Psoas muscle (tissue), 8 donors: ENCODE measurements around the gene TMEM51. TPM values are rescaled to one million over a fixed set of nuclear protein-coding genes. Genes with fewer than 3 reads are reported as not detected.
"Not testable (repeated sequence)": the region's sequence is repeated elsewhere in the genome, so short reads cannot be mapped to it uniquely, and the experiment has no call there.

Experiments
- ATAC-seq, 4 donors: fragments of 200-7000 bp; cut with Tn5 transposase; one replicate each; pipeline ENCODE4 v1.9.1; 2020; ENCODE audit warnings: moderate library complexity in 3 of 4, mild to moderate bottlenecking in 2 of 4
- DNase-seq, 2 donors: peaks; one replicate each; pipeline ENCODE4 v3.0.0-alpha.2; 2020
- H3K27ac ChIP-seq: fragments of 200-600 bp; one replicate; pipeline ENCODE4 v1.8.0; 2022
- H3K27me3 ChIP-seq, 3 donors: fragments of 200-600 bp in 1 of 3; one replicate each; pipeline versions ENCODE4 v1.6.1 to v1.8.0; 2013 to 2022; ENCODE audit warnings: low read length in 2 of 3, mild to moderate bottlenecking in 2 of 3, moderate library complexity in 1 of 3; ENCODE audit not compliant: insufficient read depth in 3 of 3
- H3K36me3 ChIP-seq, 2 donors: fragments of 200-600 bp in 1 of 2; one replicate each; pipeline versions ENCODE4 v1.6.1 to v1.8.0; 2013 to 2022; ENCODE audit warnings: low read depth in 1 of 2, mild to moderate bottlenecking in 1 of 2, moderate library complexity in 1 of 2; ENCODE audit not compliant: insufficient read depth in 1 of 2
- H3K4me1 ChIP-seq: fragments of 200-600 bp; one replicate; pipeline ENCODE4 v1.8.0; 2022
- H3K4me3 ChIP-seq: fragments of 200-600 bp; one replicate; pipeline ENCODE4 v1.8.0; 2022; ENCODE audit warnings: mild to moderate bottlenecking
- H3K9me3 ChIP-seq: fragments of 200-600 bp; one replicate; pipeline ENCODE4 v1.8.0; 2022
- CTCF ChIP-seq: fragments of 200-600 bp; IDR thresholded peaks from one replicate; pipeline ENCODE4 v1.8.0; 2022; ENCODE audit warnings: antibody characterized with exemption
- WGBS, 3 donors: extraction: QIAGEN DNeasy Blood & Tissue Kit; methylation state at CpG; one replicate each; pipeline versions ENCODE4 v1.1.6 to v1.1.7; 2013; 5-methylcytosine and 5-hydroxymethylcytosine counted together
- intact Hi-C, 2 donors: fragments of 100-400 bp; cut with DNase I; formaldehyde crosslinking; loops; one replicate each; pipeline versions ENCODE4 v1.11.0 to v1.14.2; 2022
- polyA plus RNA-seq, 3 donors: library from polyadenylated mRNA; stranded (reverse); fragments of 200-250 nt; gene quantifications; one replicate each; pipeline ENCODE4 v1.2.3, GENCODE V29; 2013
- total RNA-seq, 4 donors: library from RNA; stranded (reverse); fragmentation: NEBNext Ultra II Directional in 2 of 4; extraction: Animal tissue kit (Norgen Biotek cat#: 25700) in 2 of 4; gene quantifications; one replicate each; pipeline versions ENCODE4 v1.2.1 to v1.2.4, GENCODE V29; 2021 to 2023
- donor health status: healthy with polysubstance abuse.
- donor health status: DM: no; HTN: no; CAD: no; lungs with moderate emphysema.
- donor health status: Bipolar disorder and iron deficiency.
- donor health status: healthy.
- donor health status: DM: yes; HTN: yes; CAD: no.
- donor health status: DM: no; HTN: no; CAD: no.
- donor health status: DM: no; HTN: no; CAD: no.
- donor health status: DM: yes; HTN: yes; CAD: no.

The TMEM51 gene
- total and polyA plus RNA-seq, 7 donors, result 0.67 to 1.7 (median 0.97) TPM

- no peak for ATAC-seq
- H3K36me3 ChIP-seq, result no peaks in the 10 kb centered on the region
- H3K27me3 ChIP-seq, result no peaks in the 10 kb centered on the region
- 48 to 63% (median 52%) methylated on average over 16 of the region's 16 CpGs for WGBS, 3 donors
- no peak for TF ChIP-seq CTCF
- intact Hi-C loops, result no loop called here
- no peaks in the 10 kb centered on the region for H3K9me3 ChIP-seq
- no peaks in the 10 kb centered on the region for H3K4me1 ChIP-seq
- no peak overlapping the region for H3K4me3 ChIP-seq
- DNase-seq, result no peak
- no peak overlapping the region for H3K27ac ChIP-seq
These were observed 19.1 kb downstream of the TMEM51 start for GRCh38 chr1:15172405-15173259.

- no peaks in the 10 kb centered on the region for H3K9me3 ChIP-seq
- H3K36me3 ChIP-seq, result no peaks in the 10 kb centered on the region
- 65 to 81% (median 68%) methylated on average over 11 of the region's 11 CpGs for WGBS, 3 donors
- no peak for TF ChIP-seq CTCF
- no peaks in the 10 kb centered on the region for H3K27me3 ChIP-seq
- no peaks in the 10 kb centered on the region for H3K4me1 ChIP-seq
- no peak overlapping the region for H3K27ac ChIP-seq
- intact Hi-C loops, result no loop called here
- ATAC-seq (no peak), DNase-seq (no peak)
- H3K4me3 ChIP-seq, result no peak overlapping the region
These were observed 20.5 kb downstream of the TMEM51 start for GRCh38 chr1:15173863-15174614.

- no peak overlapping the region for H3K4me3 ChIP-seq
- no peak for DNase-seq
- H3K36me3 ChIP-seq, result no peaks in the 10 kb centered on the region
- no peak for ATAC-seq
- intact Hi-C loops, result no loop called here
- no peaks in the 10 kb centered on the region for H3K27me3 ChIP-seq
- no peaks in the 10 kb centered on the region for H3K4me1 ChIP-seq
- WGBS, 3 donors, result 17 to 33% (median 33%) methylated on average over 3 of the region's 3 CpGs
- H3K27ac ChIP-seq, result no peak overlapping the region
- no peaks in the 10 kb centered on the region for H3K9me3 ChIP-seq
- no peak for TF ChIP-seq CTCF
These were observed 21.1 kb downstream of the TMEM51 start for GRCh38 chr1:15174615-15174983.

GRCh38 chr1:15175324-15176094 is 22.0 kb downstream of the TMEM51 start:
- H3K36me3 ChIP-seq, H3K4me3 ChIP-seq, ATAC-seq, H3K9me3 ChIP-seq, H3K4me1 ChIP-seq, H3K27ac ChIP-seq, H3K27me3 ChIP-seq, DNase-seq, intact Hi-C loops: not testable (repeated sequence)
- WGBS, 3 donors, result 93 to 99% (median 97%) methylated on average over 6 of the region's 6 CpGs

- DNase-seq, result no peak
- no peak for ATAC-seq
- 94% methylated on average over 7 of the region's 7 CpGs for WGBS, 3 donors
- intact Hi-C loops, result no loop called here
- Histone ChIP-seq H3K36me3 (no peaks in the 10 kb centered on the region), H3K4me1 (no peaks in the 10 kb centered on the region), H3K27ac (no peak overlapping the region), H3K9me3 (no peaks in the 10 kb centered on the region), H3K27me3 (no peaks in the 10 kb centered on the region), H3K4me3 (no peak overlapping the region)
- no peak for TF ChIP-seq CTCF
These were observed 22.6 kb downstream of the TMEM51 start for GRCh38 chr1:15176120-15176519.
